ENCODE results near the gene CRB2. TPM values are rescaled to one million over a fixed set of nuclear protein-coding genes. Genes with fewer than 3 reads are reported as not detected.
A peak's percentile ranks its signal among the peaks of the same experiment; 100 is the strongest.
"Not testable (repeated sequence)": the region's sequence is repeated elsewhere in the genome, so short reads cannot be mapped to it uniquely, and the experiment has no call there.

Gene CRB2
- polyA plus RNA-seq, 1 donor from 2014 or later: not detected

- Mint-ChIP-seq H3K27me3 (no peaks in the 10 kb centered on the region), H3K9me3 (no peaks in the 10 kb centered on the region), H3K36me3 (peaks cover 1% of the 10 kb centered on the region), H3K4me1 (peaks cover 0 to 3% (median 3%) of the 10 kb centered on the region in 3 donors), H3K4me3 (no peak overlapping the region), H3K27ac (no peak overlapping the region)
Measured at GRCh38 chr9:123383512-123384170, 27.6 kb downstream of the CRB2 start.

- no peak overlapping the region for H3K27ac Mint-ChIP-seq
- H3K36me3 Mint-ChIP-seq: no peaks in the 10 kb centered on the region
- no peaks in the 10 kb centered on the region for H3K9me3 Mint-ChIP-seq
- H3K27me3 Mint-ChIP-seq: no peaks in the 10 kb centered on the region
- H3K4me1 Mint-ChIP-seq: peaks cover 0 to 3% (median 3%) of the 10 kb centered on the region in 3 donors
- no peak overlapping the region for H3K4me3 Mint-ChIP-seq
Measured at GRCh38 chr9:123387686-123388085, 31.7 kb downstream of the CRB2 start.

GRCh38 chr9:123389070-123389469 is 33.1 kb downstream of the CRB2 start:
- no peaks in the 10 kb centered on the region for H3K9me3 Mint-ChIP-seq
- H3K4me1 Mint-ChIP-seq: peaks cover 0 to 3% (median 3%) of the 10 kb centered on the region in 3 donors
- H3K27me3 Mint-ChIP-seq: no peaks in the 10 kb centered on the region
- H3K4me3 Mint-ChIP-seq: no peak overlapping the region
- peaks cover 3% of the 10 kb centered on the region for H3K36me3 Mint-ChIP-seq
- H3K27ac Mint-ChIP-seq: no peak overlapping the region

GRCh38 chr9:123389698-123390097 is 33.7 kb downstream of the CRB2 start:
- Mint-ChIP-seq H3K4me1 (peaks cover 0 to 3% (median 3%) of the 10 kb centered on the region in 3 donors), H3K27ac (no peak overlapping the region), H3K36me3 (peaks cover 4% of the 10 kb centered on the region), H3K4me3 (no peak overlapping the region), H3K27me3 (no peaks in the 10 kb centered on the region), H3K9me3 (peaks cover 0 to 1% (median 0%) of the 10 kb centered on the region in 3 donors)

- Mint-ChIP-seq H3K36me3 (peaks cover 4% of the 10 kb centered on the region), H3K4me1 (no peaks in the 10 kb centered on the region), H3K9me3 (peaks cover 0 to 1% (median 0%) of the 10 kb centered on the region in 3 donors), H3K4me3 (no peak overlapping the region), H3K27me3 (no peaks in the 10 kb centered on the region), H3K27ac (peak overlapping the region in 1 of 3 donors; percentile 85)
Measured at GRCh38 chr9:123390337-123391135, 34.5 kb downstream of the CRB2 start.

GRCh38 chr9:123391233-123391632 is 35.2 kb downstream of the CRB2 start:
- no peak overlapping the region for H3K27ac Mint-ChIP-seq

GRCh38 chr9:123391946-123392345 is 35.9 kb downstream of the CRB2 start:
- H3K36me3 Mint-ChIP-seq: peaks cover 4% of the 10 kb centered on the region
- peak overlapping the region in 1 of 3 donors; percentile 28 for H3K27ac Mint-ChIP-seq
- H3K4me1 Mint-ChIP-seq: no peaks in the 10 kb centered on the region
- H3K9me3 Mint-ChIP-seq: peaks cover 0 to 1% (median 0%) of the 10 kb centered on the region in 3 donors
- no peaks in the 10 kb centered on the region for H3K27me3 Mint-ChIP-seq
- no peak overlapping the region for H3K4me3 Mint-ChIP-seq

More at GRCh38 chr9:123391233-123391632, 35.2 kb downstream of the CRB2 start:
- peaks cover 4% of the 10 kb centered on the region for H3K36me3 Mint-ChIP-seq
- H3K27me3 Mint-ChIP-seq: no peaks in the 10 kb centered on the region
- no peak overlapping the region for H3K4me3 Mint-ChIP-seq
- no peaks in the 10 kb centered on the region for H3K4me1 Mint-ChIP-seq
- peaks cover 0 to 1% (median 0%) of the 10 kb centered on the region in 3 donors for H3K9me3 Mint-ChIP-seq

GRCh38 chr9:123392802-123393201 is 36.8 kb downstream of the CRB2 start:
- peaks cover 4% of the 10 kb centered on the region for H3K36me3 Mint-ChIP-seq
- no peaks in the 10 kb centered on the region for H3K27me3 Mint-ChIP-seq
- H3K4me3 Mint-ChIP-seq: no peak overlapping the region
- H3K27ac Mint-ChIP-seq: no peak overlapping the region
- H3K9me3 Mint-ChIP-seq: peaks cover 0 to 1% (median 0%) of the 10 kb centered on the region in 3 donors
- no peaks in the 10 kb centered on the region for H3K4me1 Mint-ChIP-seq

GRCh38 chr9:123394291-123395235 is 38.6 kb downstream of the CRB2 start:
- H3K9me3 Mint-ChIP-seq: peaks cover 0 to 1% (median 0%) of the 10 kb centered on the region in 3 donors
- no peaks in the 10 kb centered on the region for H3K27me3 Mint-ChIP-seq
- peaks cover 4% of the 10 kb centered on the region for H3K36me3 Mint-ChIP-seq
- peak overlapping the region in 1 of 4 donors; percentile 58 for H3K4me3 Mint-ChIP-seq
- H3K27ac Mint-ChIP-seq: no peak overlapping the region
- no peaks in the 10 kb centered on the region for H3K4me1 Mint-ChIP-seq

- no peak overlapping the region for H3K27ac Mint-ChIP-seq
- H3K4me3 Mint-ChIP-seq: peak overlapping the region in 1 of 4 donors; percentile 5
- peaks cover 0 to 1% (median 0%) of the 10 kb centered on the region in 3 donors for H3K9me3 Mint-ChIP-seq
- H3K4me1 Mint-ChIP-seq: no peaks in the 10 kb centered on the region
- H3K27me3 Mint-ChIP-seq: no peaks in the 10 kb centered on the region
- H3K36me3 Mint-ChIP-seq: peaks cover 4% of the 10 kb centered on the region
Measured at GRCh38 chr9:123395276-123395688, 39.3 kb downstream of the CRB2 start.

- H3K9me3 Mint-ChIP-seq: peaks cover 0 to 1% (median 0%) of the 10 kb centered on the region in 3 donors
- no peaks in the 10 kb centered on the region for H3K4me1 Mint-ChIP-seq
- no peak overlapping the region for H3K27ac Mint-ChIP-seq
- no peaks in the 10 kb centered on the region for H3K27me3 Mint-ChIP-seq
- H3K4me3 Mint-ChIP-seq: no peak overlapping the region
- peaks cover 4% of the 10 kb centered on the region for H3K36me3 Mint-ChIP-seq
Measured at GRCh38 chr9:123395689-123396511, 39.9 kb downstream of the CRB2 start.

- Mint-ChIP-seq H3K27ac (no peak overlapping the region), H3K4me3 (no peak overlapping the region), H3K27me3 (no peaks in the 10 kb centered on the region), H3K9me3 (peaks cover 0 to 1% (median 0%) of the 10 kb centered on the region in 3 donors), H3K4me1 (no peaks in the 10 kb centered on the region), H3K36me3 (peaks cover 9% of the 10 kb centered on the region)
Measured at GRCh38 chr9:123397975-123398374, 42.0 kb downstream of the CRB2 start.

- H3K9me3 Mint-ChIP-seq, H3K27ac Mint-ChIP-seq, H3K4me1 Mint-ChIP-seq, H3K4me3 Mint-ChIP-seq, H3K27me3 Mint-ChIP-seq, H3K36me3 Mint-ChIP-seq: not testable (repeated sequence)
Measured at GRCh38 chr9:123398938-123399337, 42.9 kb downstream of the CRB2 start.

- Mint-ChIP-seq H3K4me3 (no peak overlapping the region), H3K4me1 (no peaks in the 10 kb centered on the region), H3K36me3 (peaks cover 4% of the 10 kb centered on the region), H3K27me3 (no peaks in the 10 kb centered on the region), H3K9me3 (no peaks in the 10 kb centered on the region), H3K27ac (no peak overlapping the region)
Measured at GRCh38 chr9:123399803-123400378, 43.9 kb downstream of the CRB2 start.
